ENCODE measurements around the gene CALML3.

Gene CALML3

GRCh38 chr10:5496261-5497250 is 28.2 kb upstream of the CALML3 start:
- Histone ChIP-seq H3K9ac (ENCODE audit: low read length) (no peak overlapping the region), H3K4me3 (ENCODE audit: low read length) (no peak overlapping the region), H3K27me3 (ENCODE audit: control insufficient read depth, insufficient read depth, low read length) (no peaks in the 10 kb centered on the region), H3K36me3 (ENCODE audit: control insufficient read depth, insufficient read depth, low read length) (no peaks in the 10 kb centered on the region), H3K27ac (ENCODE audit: low read depth, low read length) (no peak overlapping the region), H3K4me1 (ENCODE audit: control insufficient read depth, insufficient read depth, low read length) (no peaks in the 10 kb centered on the region)

GRCh38 chr10:5497289-5497688 is 27.5 kb upstream of the CALML3 start:
- H3K4me3 ChIP-seq (ENCODE audit: low read length) = no peak overlapping the region
- H3K27me3 ChIP-seq (ENCODE audit: control insufficient read depth, insufficient read depth, low read length) = no peaks in the 10 kb centered on the region
- no peaks in the 10 kb centered on the region for H3K36me3 ChIP-seq (ENCODE audit: control insufficient read depth, insufficient read depth, low read length)
- H3K27ac ChIP-seq (ENCODE audit: low read depth, low read length) = no peak overlapping the region
- no peaks in the 10 kb centered on the region for H3K4me1 ChIP-seq (ENCODE audit: control insufficient read depth, insufficient read depth, low read length)
- no peak overlapping the region for H3K9ac ChIP-seq (ENCODE audit: low read length)

DNA sequence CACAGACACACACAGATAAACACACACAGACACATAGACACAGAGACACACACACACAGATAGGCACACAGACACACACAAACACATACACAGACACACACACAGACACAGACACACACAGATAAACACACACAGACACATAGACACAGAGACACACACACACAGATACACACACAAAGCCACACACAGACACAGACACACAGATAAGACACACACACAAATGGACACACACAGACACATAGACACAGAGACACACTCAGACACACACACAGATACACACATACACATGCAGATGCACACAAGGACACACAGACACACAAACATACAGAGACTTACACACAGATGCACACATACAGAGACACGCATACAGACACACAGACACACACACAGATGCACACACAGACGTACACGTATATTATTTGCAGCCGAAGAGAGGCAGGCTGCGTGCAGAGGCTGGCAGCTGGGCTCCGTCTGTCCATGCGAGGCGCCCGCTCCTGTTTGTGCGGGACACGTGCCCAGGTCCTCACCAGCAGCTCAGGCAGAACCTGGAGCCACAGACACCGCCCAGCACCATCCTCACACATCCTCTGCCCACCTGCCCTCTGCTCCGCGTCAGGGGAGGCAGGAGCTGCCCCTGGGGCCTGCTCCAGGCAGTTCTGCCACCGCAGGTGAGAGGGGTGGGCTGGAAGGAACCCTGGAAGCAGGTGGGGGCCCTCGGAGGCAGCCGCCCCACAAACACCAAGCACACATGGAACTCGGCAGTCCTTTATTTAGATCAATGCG is 26.6 kb upstream of the CALML3 start:
- Histone ChIP-seq H3K27ac (ENCODE audit: low read depth, low read length) (no peak overlapping the region), H3K9ac (ENCODE audit: low read length) (no peak overlapping the region), H3K36me3 (ENCODE audit: control insufficient read depth, insufficient read depth, low read length) (no peaks in the 10 kb centered on the region), H3K4me3 (ENCODE audit: low read length) (no peak overlapping the region), H3K4me1 (ENCODE audit: control insufficient read depth, insufficient read depth, low read length) (no peaks in the 10 kb centered on the region), H3K27me3 (ENCODE audit: control insufficient read depth, insufficient read depth, low read length) (no peaks in the 10 kb centered on the region)

DNA sequence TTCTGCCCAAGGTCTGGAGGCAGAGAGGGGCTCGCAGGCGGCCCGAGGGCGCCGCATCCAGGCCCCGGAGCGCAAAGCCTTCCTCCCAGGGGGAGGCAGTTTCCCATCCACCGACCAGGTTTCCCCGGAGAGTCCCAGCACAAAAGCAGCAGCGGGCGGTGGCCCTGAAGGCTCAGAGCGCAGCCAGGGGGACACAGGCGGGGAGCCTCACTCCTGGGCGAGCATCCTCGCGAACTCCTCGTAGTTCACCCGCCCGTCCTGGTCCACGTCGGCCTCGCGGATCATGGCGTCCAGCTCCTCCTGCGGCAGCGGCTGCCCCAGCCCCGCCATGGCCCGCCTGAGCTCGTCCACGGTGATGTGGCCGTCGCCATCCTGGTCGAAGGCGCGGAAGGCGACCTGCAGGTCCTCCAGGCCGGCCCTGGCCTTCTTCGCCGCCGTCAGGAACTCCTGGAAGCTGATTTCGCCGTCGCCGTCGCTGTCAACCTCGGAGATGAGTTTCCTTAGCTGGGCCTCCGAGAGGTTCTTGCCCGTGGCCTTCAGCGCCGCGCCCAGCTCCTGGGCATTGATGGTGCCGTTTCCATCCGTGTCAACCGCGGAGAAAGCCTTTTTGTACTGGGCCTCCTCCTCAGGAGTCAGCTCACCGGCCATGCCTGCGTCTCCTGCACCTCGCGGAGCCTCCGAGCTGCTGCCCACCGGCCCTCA is 25.8 kb upstream of the CALML3 start:
- H3K36me3 ChIP-seq (ENCODE audit: control insufficient read depth, insufficient read depth, low read length) = no peaks in the 10 kb centered on the region
- no peaks in the 10 kb centered on the region for H3K4me1 ChIP-seq (ENCODE audit: control insufficient read depth, insufficient read depth, low read length)
- H3K27me3 ChIP-seq (ENCODE audit: control insufficient read depth, insufficient read depth, low read length) = no peaks in the 10 kb centered on the region
- no peak overlapping the region for H3K27ac ChIP-seq (ENCODE audit: low read depth, low read length)
- no peak overlapping the region for H3K9ac ChIP-seq (ENCODE audit: low read length)
- no peak overlapping the region for H3K4me3 ChIP-seq (ENCODE audit: low read length)

DNA sequence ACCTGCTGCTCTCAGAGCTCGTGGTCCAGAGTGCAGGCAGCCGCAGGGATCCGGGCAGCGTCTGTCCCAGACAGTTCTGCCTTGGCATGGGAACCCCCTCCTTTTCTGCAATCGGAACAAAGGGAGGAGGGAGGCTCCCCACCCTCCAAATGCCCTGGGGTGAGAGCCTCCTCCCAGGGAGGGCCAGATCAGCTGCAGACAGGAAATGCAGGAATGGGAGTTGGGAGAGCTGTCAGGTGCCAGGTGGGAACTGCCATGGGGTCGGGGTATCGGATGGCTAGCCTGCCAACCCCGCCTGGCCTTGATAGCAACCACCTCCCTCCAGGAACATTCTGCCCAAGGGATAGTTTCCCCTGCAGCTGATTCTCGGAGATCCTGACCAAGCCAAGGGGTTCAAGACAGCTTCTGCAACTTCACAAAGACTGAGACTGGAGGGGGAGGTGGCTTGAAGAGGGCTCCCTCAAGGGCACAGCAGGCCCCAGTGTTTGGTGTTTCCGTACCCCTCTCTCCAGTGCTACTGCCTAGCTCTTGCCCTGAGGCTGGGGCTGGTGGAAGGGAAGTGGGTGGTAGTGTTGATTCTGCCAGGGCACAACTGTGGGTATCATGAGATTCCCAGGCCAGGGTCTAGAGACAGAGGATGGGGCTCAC is 25.1 kb upstream of the CALML3 start, which contains the start of gene CALML5:
Gene CALML5 (minus strand): TSS at position 78 of the 648 bp plus-strand sequence. CDS start 132 bp downstream, outside the sequence.
- H3K9ac ChIP-seq (ENCODE audit: low read length) = no peak within 1 kb of the TSS
- H3K27me3 ChIP-seq (ENCODE audit: control insufficient read depth, insufficient read depth, low read length) = no peaks in the 10 kb centered on the region
- H3K4me3 ChIP-seq (ENCODE audit: low read length) = no peak within 1 kb of the TSS
- H3K4me1 ChIP-seq (ENCODE audit: control insufficient read depth, insufficient read depth, low read length) = no peaks in the 10 kb centered on the region
- no peak within 1 kb of the TSS for H3K27ac ChIP-seq (ENCODE audit: low read depth, low read length)
- H3K36me3 ChIP-seq (ENCODE audit: control insufficient read depth, insufficient read depth, low read length) = no peaks in the 10 kb centered on the region

GRCh38 chr10:5500162-5500670 is 24.5 kb upstream of the CALML3 start:
- Histone ChIP-seq H3K36me3 (ENCODE audit: control insufficient read depth, insufficient read depth, low read length) (no peaks in the 10 kb centered on the region), H3K27ac (ENCODE audit: low read depth, low read length) (no peak overlapping the region), H3K4me1 (ENCODE audit: control insufficient read depth, insufficient read depth, low read length) (no peaks in the 10 kb centered on the region), H3K27me3 (ENCODE audit: control insufficient read depth, insufficient read depth, low read length) (no peaks in the 10 kb centered on the region), H3K4me3 (ENCODE audit: low read length) (no peak overlapping the region), H3K9ac (ENCODE audit: low read length) (no peak overlapping the region)

GRCh38 chr10:5500910-5501309 is 23.9 kb upstream of the CALML3 start:
- Histone ChIP-seq H3K27me3 (ENCODE audit: control insufficient read depth, insufficient read depth, low read length) (no peaks in the 10 kb centered on the region), H3K4me1 (ENCODE audit: control insufficient read depth, insufficient read depth, low read length) (no peaks in the 10 kb centered on the region), H3K9ac (ENCODE audit: low read length) (no peak overlapping the region), H3K27ac (ENCODE audit: low read depth, low read length) (no peak overlapping the region), H3K36me3 (ENCODE audit: control insufficient read depth, insufficient read depth, low read length) (no peaks in the 10 kb centered on the region), H3K4me3 (ENCODE audit: low read length) (no peak overlapping the region)

GRCh38 chr10:5502061-5502521 is 22.7 kb upstream of the CALML3 start:
- H3K27me3 ChIP-seq (ENCODE audit: control insufficient read depth, insufficient read depth, low read length) = no peaks in the 10 kb centered on the region
- no peaks in the 10 kb centered on the region for H3K36me3 ChIP-seq (ENCODE audit: control insufficient read depth, insufficient read depth, low read length)
- no peak overlapping the region for H3K4me3 ChIP-seq (ENCODE audit: low read length)
- no peak overlapping the region for H3K9ac ChIP-seq (ENCODE audit: low read length)
- no peaks in the 10 kb centered on the region for H3K4me1 ChIP-seq (ENCODE audit: control insufficient read depth, insufficient read depth, low read length)
- H3K27ac ChIP-seq (ENCODE audit: low read depth, low read length) = no peak overlapping the region

GRCh38 chr10:5502571-5503476 is 21.9 kb upstream of the CALML3 start:
- H3K4me1 ChIP-seq (ENCODE audit: control insufficient read depth, insufficient read depth, low read length) = no peaks in the 10 kb centered on the region
- no peaks in the 10 kb centered on the region for H3K27me3 ChIP-seq (ENCODE audit: control insufficient read depth, insufficient read depth, low read length)
- no peak overlapping the region for H3K9ac ChIP-seq (ENCODE audit: low read length)
- H3K36me3 ChIP-seq (ENCODE audit: control insufficient read depth, insufficient read depth, low read length) = no peaks in the 10 kb centered on the region
- H3K27ac ChIP-seq (ENCODE audit: low read depth, low read length) = no peak overlapping the region
- no peak overlapping the region for H3K4me3 ChIP-seq (ENCODE audit: low read length)

GRCh38 chr10:5503477-5503835 is 21.3 kb upstream of the CALML3 start:
- H3K4me3 ChIP-seq (ENCODE audit: low read length) = no peak overlapping the region
- no peaks in the 10 kb centered on the region for H3K27me3 ChIP-seq (ENCODE audit: control insufficient read depth, insufficient read depth, low read length)
- H3K9ac ChIP-seq (ENCODE audit: low read length) = no peak overlapping the region
- H3K36me3 ChIP-seq (ENCODE audit: control insufficient read depth, insufficient read depth, low read length) = no peaks in the 10 kb centered on the region
- H3K4me1 ChIP-seq (ENCODE audit: control insufficient read depth, insufficient read depth, low read length) = no peaks in the 10 kb centered on the region
- H3K27ac ChIP-seq (ENCODE audit: low read depth, low read length) = no peak overlapping the region

Data from rectal smooth muscle tissue (tissue), 1 donor.